NCI-H1930 (cell line): ENCODE results near the gene AFF3.
"Not testable (repeated sequence)": the region's sequence is repeated elsewhere in the genome, so short reads cannot be mapped to it uniquely, and the experiment has no call there.

Source experiments
- DNase-seq, 2 experiments: peaks; one replicate each; lab custom pipeline; 2025; lab: John Stamatoyannopoulos, UW

The AFF3 gene

DNA sequence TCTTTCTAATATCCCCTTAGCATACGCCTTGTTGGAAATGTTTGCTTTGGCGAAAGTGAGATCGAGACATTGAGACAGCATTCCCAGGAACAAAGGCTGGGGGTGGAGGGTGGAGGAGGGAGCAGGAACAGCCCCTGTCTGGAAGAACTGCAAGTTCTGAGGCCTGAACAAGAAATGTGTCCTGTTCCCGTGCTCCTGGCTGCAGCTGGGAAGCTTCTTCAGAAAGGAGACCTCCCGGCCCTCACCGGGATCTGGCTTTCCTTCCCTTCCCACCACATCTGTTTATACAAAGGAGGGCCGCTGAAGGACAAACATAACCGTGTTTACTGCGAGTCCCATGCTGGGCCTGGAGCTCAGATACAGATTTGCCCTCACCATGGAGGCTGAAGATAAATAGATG lies 35.9 kb downstream of the AFF3 start:
- peak; percentile 35 to 48 for DNase-seq

DNA sequence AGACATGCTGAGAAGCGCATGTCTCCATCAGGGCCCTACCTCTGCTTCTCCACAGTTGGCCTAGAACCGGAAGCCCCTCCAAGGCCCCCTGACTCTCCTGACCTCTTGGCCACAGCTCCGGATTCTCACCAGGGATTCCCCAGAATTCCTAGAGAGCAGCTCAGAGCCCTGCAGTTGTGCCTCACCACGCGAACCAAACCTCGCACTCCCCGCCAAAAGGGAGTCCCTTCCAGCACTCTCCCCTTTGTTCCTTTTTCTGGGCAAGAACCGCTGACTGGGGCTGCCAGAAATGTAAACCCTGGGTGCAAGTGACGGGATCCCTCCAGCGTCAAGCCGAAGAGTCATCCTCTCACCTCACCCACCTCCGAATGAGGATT lies 36.7 kb downstream of the AFF3 start:
- no peak for DNase-seq

DNA sequence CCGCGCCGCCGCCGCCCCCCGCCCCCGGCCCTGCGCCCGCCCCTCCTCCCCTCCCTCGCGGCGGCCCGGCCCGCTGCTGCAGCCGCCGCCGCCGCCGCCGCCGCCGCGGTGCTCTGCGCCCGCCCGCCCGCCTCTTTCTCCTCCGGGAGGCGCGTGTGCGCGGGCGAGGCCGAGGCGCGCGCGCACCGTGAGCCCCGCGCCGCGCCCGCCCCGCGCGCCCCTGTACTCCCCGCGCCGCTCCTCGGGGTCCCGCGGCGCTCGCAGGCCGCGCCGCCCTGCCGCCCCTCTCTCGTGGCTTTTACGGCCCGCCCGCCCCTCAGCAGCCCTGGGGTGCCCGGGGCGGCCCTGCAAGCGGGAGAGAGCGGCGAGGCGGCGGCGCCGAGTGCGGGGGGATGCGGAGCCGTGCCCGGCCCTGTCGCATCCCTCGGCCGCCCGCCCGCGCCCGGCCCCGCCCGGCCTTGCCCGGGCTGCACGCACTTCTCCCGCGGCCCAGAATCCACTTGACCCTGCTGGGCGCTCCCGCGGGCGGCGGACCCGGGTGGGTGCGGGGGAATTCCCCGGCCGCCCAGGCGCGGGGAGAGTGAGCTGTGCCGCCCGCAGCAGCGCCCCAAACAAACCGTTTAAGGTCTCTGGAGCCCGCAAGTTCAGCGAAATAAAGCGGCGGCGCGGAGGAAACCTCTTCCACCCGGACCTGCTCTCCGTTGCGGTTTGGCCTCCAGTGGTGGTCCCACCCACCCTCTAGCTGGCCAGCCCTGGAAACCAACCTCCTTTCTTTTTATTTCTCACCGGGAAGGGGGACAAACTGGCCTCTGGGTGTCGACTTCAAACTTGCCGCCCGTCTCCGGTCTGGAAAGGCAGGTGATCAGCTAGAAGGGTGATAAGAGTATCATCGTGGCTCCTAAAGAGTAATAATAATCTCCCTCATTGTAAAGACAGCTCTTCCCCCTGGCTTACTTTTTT lies 37.4 kb downstream of the AFF3 start:
- DNase-seq, result peak in 1 of 2 experiments; percentile 19

DNA sequence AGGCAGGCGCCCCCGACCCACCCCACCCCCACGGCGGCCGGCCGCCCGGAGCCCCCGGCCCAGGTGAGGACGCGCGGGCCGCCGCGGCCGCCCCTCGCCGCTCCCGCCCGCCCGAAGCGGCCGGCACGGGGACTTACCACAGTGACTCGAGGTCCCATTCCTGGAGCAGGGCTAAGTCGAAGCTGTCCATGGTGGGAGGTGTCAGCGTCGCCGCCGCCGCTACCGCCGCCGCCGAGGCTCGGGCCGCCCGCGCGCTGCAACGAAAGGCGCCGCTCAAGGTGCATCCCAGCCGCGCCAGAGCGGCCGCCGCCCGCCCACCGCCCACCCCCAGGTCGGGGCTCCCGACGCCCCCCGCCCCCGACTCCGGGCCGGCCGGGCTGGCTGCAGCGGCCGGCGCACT lies 38.1 kb downstream of the AFF3 start:
- not testable (repeated sequence) for DNase-seq

DNA sequence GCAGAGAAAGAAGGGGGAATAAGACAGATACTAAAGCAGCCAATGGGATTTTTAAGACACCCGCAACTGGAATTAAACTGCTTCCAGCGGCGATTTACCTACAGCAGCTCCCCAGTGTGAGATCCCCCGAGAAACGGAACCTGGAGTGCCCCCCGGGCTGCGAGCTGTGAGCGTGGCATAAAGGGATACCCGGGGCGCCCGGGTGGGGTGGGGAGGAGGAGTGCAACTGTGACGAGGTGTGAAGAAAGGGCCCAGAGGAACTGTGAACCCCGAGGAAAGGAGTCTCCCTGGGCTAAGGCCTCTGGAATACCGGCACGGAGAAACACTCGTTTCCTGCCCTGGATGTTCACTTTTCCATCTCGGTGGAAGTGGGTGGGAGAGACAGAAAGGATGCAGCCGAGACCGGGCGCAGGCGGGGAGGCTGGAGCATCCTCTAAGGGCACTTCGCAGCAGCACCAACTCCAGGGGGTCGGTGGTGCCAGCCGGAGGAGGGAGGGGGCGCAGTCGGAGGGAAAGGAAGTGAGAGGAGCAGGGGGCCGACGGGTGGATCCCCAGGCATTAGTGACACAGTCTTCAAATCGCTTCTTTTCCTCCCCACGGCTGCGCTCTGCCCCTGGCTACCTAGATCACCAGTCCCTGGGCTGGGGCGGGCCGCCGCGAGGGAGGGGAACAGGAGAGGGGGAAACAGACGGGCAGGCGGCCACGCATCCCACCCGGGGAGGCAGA lies 38.7 kb downstream of the AFF3 start:
- not testable (repeated sequence) for DNase-seq

DNA sequence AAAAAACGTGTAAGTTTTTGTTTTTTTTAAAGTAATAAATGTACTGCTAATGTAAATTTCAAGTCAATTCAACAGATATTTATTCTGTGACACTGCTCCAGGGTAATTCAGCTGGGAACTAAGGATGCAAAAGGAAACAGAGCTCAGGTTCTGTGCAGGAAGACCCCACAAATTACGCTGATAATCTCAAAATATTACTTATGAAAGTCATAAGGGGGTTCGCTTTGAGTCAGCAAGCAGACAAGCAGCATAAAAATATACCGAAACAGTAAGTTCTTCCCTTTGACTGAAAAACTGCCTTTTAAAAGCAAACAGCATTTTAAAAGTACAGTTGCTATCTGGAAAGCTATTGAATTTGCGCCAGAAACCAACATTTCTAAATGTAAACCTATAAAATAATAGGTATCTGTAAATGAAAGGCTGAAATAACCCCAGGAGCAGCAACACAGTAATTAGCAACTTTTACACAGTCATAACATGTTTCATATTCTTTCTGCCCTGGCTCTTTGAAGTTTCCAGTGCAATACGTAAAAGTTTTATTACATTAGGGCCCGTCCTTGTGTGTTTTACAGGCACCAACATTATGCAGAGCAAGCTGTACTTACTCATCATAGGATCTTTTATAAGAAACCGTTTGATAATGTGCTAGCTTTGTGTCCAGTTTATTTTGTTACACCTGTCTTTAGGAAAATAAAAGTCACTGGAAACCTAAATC lies 39.8 kb downstream of the AFF3 start:
- not testable (repeated sequence) for DNase-seq

DNA sequence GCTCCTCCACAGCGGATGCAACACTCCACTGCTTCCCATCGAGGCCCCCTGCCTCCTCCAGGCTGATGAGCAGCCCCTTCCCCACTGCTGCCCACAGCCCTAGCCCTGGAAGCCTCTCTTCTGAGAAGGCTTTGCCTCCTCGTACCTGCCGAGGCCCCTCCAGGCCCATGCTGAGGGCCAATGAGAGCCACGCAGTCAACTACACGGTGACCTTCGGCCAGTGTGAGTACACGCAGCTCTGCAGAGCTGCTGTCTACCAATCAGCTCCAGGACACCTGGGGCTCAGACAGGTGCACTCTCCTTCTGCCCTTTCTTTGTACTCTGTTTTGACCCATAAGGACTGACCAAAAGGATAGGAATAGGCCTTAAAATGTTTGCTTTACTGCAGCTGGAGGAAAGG lies 43.5 kb downstream of the AFF3 start:
- not testable (repeated sequence) for DNase-seq

DNA sequence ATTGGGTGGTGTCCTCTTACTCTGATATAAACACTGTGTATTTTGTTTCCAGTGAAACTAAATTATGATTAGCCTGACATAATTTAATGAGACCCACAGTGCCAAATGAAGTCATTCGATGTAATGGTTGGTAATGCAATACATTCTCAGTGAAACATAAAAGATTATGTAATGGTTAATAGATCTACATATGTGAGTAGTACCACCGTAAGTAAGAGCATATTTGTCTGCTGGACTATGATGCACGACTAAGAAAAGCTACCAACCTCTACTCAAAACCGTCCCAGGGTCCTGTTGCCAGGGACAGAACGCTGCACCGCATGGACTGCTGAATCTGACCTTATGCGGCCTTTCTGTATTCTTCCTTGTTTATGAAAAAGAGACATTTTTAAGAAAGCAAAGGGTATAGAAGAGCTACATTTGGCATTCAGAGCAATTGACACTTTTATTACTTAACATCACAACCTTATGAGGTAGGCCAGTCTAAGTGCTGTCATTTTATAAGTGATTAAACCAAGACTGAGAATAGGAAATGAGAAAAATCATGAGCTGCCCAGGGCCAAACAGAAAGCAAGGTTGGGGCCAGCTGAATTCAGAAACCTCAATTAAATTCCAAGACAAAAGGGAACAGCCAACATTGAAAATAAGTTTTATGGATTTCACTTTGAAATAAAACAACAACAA lies 44.6 kb downstream of the AFF3 start:
- not testable (repeated sequence) for DNase-seq

DNA sequence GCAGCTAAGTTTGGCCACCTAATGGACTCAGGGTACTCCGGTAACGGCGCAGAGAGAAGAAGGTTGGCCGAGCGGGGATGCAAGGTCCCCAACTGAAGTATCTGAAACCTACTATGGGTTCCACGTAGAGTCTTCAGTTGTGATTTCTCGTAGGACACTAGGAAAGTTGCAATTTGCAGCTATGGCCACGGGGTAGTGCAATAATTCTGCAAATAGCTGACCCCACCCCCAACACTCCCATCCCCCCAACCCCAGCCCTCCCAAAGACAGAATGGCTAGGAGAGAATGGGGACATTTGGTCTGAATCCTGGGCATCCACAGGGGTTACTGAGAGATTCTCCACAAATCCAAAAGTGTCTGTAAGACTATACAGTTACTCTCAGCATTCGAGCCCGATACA lies 46.5 kb downstream of the AFF3 start:
- not testable (repeated sequence) for DNase-seq

DNA sequence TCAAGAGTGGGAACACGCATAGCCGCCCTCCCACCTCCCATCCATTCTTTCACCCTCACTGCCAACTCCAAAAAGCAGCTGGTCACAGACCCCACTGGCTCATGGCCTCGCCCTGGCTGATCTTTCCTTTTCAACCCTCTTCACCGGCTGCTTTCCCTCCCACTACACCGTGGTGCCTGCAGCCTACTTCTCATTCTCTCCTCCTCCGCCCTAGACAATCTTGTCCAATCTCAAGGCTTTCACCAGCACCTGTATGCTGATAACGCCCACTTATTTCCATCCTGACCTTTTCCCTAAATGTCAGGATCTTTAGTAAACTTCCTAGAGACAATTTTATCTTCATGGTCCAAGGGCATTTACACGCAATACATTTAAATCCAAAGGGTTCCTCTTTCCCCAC lies 50.6 kb downstream of the AFF3 start:
- not testable (repeated sequence) for DNase-seq

DNA sequence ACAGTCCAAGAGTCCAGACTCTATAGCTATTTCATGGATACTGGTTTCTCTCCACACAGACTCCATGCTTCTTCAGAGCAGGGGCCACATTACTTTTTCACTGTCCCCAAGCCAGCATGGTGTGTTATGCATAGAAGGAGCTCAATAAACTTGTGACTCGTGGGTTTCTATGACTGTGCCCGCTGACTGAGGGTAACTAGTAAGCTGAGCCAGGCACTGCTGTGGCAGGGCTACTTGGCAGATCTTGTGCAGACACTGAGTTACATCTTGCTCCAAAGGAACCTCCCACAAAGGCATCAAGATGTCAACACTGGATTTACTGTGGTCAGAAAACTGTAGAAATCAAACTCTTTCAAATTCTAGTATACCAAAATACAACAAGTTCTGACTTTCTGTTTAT lies 56.6 kb downstream of the AFF3 start:
- not testable (repeated sequence) for DNase-seq

DNA sequence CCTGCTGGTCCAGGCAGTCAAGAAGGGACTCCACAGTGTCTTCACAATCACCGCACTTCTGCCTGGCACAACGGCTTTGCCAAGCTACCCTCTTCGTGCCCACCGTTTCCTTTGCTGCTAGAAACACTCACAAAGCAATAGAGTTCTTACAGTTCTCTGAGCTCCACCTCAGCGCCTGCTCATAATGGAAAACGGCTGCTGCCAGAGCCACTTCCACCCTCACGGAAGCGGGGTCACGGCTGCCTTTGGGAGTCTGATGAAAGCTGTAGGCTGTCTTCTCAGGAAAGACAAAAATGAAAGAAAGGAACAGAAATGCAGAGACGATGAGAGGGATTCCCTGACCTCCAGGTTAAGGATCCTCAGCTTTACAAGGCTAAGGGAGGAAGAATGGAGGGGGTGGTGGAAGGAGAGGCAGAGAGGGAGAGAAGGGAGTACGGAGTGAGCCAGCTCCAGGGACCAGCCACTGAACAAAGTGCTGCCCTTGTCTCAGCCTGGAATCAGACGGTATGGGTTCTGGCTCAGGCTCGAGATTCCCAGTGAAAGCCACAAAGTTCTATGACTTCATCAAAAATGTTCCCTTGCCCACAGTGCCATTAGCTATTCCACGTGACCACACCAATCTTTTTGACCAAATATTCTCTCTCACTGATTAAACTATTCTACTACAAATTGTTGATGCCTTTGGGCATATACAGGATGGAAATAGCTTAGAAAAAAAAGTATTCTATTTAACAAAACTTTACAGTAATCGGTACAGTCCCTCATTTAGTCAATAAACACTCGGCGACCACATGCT lies 58.8 kb downstream of the AFF3 start:
- not testable (repeated sequence) for DNase-seq

DNA sequence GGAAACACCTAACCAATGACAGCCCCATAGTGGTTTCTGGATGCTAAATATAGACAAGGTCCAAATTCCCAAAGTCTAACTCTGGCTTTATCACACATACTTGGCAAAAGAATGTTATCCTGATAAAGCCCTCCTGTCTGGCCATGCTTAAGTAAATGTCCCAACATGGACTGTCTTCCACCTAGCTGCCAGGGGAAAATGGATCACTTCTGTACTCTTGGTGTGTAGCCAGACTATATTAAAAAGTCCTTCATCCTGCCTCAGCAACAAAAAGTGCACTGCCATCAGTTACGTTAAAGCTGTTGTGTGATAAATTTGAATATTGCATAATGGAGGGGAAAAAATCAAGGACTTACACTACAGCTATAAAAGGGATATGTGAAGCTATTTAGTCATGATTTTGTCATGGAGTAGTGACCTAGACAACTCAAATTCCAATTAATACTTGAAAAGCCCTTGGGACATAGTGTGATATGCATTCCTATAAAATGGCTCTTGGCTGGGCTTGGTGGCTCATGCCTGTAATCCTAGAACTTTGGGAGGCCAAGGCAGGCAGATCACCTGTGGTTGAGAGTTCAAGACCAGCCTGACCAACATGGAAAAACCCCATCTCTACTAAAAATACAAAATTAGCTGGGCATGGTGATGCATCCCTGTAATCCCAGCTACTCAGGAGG lies 60.0 kb downstream of the AFF3 start:
- DNase-seq, result not testable (repeated sequence)

DNA sequence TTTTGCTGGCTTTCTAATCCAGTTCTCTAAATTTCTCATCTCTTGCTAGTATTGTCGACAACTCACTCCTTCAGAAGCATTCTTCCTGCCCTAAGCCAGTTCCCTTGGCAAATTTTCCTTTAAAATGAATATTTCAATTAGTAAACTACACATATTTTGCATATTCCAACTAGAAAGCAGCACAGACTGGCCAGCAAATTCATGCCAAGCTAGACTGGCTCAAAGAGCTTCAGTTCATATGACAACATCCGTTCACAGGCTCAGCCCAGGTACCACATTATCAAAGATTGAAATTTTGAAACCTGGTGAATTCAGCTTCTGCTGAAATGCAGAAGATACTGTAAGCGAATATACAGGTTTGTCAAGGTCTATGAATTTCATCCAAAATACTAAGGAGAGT lies 64.5 kb downstream of the AFF3 start:
- DNase-seq, result no peak

DNA sequence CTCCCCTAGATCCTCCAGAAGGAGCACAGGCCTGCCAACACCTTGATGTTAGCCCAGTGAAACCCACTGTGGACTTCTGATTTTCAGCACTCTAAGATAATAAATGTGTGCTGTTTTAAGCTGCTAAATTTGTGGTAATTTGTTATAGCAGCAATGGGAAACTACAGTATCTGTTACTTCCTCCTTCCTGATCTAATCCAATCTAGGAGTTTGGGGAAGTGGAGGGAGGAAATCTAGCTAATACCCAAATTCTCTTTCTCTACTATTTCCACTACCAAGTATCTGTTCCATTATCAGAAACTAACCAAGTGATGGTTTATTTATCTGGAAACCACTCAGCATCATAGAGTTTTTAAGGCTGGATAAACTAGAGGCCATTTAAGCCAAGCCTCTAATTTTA lies 64.9 kb downstream of the AFF3 start:
- DNase-seq, result no peak

DNA sequence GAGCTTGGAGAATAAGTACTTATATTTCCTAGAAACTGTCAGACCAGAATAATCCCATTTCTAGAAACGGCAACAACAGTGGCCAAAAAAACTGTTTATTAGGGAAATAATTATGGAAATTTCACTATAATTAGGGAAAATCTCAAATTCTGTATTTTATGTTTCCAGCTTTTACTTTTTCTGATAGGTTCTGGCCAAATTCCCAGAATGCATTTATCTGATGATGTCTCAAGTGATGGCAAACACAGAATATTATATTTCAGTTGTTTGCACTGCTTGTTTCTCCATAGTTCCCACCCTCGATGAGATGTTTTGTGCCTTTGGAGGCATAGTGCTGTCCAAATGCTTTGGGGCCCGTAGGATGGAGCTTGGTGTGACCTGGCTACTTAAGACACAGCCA lies 66.9 kb downstream of the AFF3 start:
- DNase-seq, result no peak

DNA sequence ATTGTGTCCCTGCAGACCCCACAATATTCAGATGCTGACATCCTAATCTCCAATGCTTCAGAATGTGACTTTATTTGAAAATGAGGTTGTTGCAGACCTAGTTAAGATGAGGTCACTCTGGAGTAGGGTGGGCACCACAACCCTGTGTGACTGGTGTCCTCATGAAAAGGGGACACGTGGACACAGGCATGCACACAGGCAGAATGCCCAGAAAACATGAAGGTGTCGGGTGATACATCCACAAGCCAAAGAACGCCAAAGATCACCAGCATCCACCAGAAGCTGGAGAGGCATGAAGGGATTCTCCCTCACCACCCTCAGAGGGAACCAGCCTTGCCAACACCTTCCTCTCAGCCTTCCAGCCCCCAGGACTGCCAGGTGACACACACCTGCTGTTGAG lies 69.3 kb downstream of the AFF3 start:
- DNase-seq, result no peak

DNA sequence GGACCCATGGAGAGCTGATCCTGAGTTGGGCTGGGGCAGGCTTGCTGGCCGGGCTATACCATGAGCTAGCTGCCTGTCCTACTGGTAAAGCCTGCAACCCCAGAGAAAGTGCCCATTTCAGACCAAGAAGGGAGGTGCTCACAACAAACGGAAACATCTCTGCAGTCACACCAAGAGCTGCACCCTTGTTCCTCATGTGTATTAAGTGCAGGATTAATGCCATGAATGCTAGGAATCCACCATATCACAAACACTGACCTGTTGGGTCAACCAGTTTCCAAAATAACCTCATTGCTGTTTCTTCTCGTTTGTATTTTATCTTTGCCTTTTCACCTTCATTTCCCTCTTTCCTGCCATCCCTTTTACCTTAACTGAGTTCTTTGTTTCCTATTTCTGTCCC lies 69.9 kb downstream of the AFF3 start:
- no peak for DNase-seq

DNA sequence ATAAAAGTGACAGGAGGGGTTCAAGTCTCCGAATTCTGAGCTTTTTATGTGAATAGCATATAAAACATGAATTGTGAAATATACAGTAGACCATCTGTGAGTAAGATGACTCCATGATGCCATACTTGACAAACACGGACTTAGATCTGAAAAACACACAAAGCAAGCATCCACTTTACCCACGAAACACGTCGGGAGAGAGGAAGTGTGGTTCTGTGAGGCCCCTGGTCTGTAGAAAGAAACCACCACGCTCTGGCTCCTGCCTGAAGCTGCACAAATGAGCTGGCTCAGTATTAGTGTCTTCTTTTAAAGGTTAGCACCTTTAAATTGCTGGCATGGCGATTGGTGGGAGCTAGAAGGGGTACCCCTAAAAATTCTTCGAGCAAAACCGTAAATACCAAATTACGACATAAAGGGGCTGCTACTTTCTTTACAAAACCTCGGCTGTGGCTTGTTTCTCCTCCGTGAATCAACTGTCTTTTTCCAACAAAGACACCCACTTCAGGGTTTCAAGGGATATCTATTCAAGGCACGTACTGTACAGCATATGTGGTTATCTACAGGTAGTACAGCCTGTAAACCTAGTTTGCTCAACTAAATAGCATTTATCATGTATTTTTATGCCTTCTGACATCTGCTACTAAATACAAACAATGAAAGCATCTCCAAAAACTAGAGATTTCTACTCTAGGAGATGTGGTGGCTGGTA lies 70.9 kb downstream of the AFF3 start:
- DNase-seq, result no peak

DNA sequence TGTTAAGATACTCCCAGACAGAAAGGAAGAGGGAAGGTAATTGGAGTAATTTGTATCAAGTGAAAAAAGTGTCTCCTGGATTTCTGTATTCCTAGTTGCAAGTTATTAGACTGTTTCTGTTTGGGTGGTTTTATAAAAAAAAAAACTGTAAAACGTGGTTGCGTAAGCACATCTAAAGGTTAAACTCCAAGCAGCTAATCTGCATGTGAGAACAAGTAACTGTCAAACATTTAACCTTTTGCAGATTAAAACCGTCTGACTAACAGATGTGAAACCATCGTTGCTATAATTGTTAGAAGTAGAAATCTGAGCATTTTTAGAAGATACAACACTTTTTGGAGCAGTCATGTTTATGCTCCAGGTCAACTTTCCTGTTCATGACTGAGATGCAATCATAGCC lies 72.3 kb downstream of the AFF3 start:
- DNase-seq, result no peak
